NCI-H128 (cell line): ENCODE results near the gene TBCA.
"Not testable (repeated sequence)": the region's sequence is repeated elsewhere in the genome, so short reads cannot be mapped to it uniquely, and the experiment has no call there.

Source experiments
- DNase-seq: peaks from one replicate; lab custom pipeline; 2025; ENCODE audit not compliant: unreplicated experiment; lab: John Stamatoyannopoulos, UW

Gene TBCA

DNA sequence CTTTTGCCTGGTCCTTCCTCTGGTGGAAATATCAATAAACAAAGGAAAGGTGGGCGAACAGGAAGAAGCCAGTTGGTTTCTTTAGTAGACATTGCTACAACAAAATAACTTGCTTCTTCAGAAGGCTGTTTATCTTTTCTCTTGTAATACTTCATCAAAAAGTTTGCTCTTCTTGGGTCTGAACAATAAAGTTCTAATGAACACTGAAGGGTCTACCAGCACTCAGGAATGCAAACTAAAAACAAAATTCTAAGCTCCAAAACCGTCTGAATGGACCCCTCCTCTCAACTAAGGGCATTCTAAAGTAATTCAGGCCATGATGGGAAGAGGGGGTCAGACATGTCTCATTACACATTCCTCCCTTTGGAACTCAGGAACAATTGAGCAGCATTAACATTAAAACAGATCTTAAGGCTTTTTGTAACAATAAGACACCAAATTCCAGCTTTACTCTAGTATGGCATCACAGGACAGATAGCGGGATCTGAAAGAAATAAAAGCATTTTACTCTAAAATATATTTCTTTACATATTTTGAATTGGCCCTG is 2.3 kb downstream of the TBCA start:
- no peak for DNase-seq

GRCh38 chr5:77772729-77773128 is 3.4 kb downstream of the TBCA start:
- DNase-seq = no peak

GRCh38 chr5:77771452-77771851 is 4.7 kb downstream of the TBCA start:
- no peak for DNase-seq

DNA sequence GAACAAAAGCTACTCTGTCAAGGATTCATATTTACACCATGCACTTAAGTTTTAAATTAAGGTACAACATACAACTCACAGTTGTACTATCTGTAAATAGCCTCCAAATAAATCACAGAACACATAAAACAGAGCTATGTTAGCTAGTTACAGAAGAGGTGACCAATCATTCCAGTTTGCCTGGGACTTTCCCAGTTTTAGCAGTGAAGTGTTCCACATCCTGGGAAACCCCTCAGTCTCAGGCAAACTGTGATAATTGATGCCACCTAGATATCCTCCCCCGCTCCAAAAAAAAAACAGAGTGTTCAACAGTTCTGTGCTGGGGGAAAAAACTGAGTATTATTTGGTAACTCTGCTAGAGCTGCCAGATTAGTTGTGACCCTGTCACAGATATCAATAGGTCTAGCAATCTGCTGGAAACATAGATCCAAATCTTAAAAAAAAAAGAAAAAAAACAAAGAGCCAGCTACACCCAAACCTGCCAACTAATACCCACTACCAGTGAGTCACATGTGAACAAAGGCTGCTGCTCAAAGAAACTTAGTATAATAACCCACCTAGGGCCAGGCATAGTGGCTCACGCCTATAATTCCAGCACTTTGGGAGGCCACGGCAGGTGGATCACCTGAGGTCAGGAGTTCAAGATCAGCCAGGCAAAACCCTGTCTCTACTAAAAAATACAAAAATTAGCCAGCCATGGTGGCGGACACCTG is 5.7 kb downstream of the TBCA start:
- no peak for DNase-seq

GRCh38 chr5:77768978-77769377 is 7.2 kb downstream of the TBCA start:
- DNase-seq = no peak

- DNase-seq = no peak
Measured at GRCh38 chr5:77767301-77767700, 8.8 kb downstream of the TBCA start.

DNA sequence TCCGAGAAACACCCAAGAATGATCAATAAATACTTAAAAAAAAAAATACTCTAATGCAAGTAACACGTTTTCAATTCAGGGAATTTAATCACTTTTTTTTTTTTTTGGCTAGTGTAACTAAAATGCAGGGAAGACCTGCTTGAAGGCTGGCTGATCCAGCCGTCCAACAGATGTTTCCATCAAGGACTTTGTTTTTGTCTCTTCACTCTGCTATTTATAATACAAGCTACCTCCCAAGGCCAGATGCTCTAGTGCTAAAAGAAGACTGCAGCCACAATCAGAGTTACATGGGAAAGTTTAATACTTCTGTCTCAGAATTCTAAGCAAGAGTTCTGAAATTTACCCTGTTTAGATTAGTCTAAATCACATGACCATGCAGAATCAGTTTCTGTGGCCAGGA is 14.5 kb downstream of the TBCA start:
- no peak for DNase-seq

DNA sequence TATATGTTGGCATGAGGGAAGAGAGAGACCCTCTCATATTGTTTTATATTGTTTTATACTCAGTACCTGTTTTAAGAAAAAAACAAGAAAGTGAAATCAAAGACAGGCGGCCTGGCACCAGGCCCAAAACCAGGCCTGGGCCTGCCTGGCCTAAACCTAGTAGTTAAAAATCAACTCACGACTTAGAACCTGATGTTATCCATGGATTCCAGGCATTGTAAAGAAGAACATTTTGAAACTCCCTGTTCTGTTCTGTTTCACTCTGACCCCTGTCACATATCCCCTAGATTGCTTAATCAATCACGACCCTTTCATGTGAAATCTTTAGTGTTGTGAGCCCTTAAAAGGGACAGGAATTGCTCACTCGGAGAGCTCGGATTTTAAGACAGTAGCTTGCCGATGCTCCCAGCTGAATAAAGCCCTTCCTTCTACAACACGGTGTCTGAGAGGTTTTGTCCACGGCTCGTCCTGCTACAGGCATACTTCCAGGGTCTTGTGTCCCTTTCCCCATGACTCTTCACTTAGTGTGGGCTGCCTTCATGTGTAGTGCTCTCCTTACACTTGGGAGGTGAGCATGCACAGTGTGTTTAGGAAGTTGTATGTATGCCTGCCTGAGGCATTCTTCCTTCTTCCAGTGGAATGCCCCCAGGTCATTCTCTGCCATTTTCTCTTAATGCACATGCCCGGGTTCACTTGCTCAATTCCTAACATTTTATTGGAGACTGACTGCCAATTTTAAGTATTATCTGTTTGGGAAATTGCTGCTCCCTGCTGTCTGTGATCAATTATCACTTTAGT is 17.8 kb downstream of the TBCA start:
- DNase-seq = no peak

DNA sequence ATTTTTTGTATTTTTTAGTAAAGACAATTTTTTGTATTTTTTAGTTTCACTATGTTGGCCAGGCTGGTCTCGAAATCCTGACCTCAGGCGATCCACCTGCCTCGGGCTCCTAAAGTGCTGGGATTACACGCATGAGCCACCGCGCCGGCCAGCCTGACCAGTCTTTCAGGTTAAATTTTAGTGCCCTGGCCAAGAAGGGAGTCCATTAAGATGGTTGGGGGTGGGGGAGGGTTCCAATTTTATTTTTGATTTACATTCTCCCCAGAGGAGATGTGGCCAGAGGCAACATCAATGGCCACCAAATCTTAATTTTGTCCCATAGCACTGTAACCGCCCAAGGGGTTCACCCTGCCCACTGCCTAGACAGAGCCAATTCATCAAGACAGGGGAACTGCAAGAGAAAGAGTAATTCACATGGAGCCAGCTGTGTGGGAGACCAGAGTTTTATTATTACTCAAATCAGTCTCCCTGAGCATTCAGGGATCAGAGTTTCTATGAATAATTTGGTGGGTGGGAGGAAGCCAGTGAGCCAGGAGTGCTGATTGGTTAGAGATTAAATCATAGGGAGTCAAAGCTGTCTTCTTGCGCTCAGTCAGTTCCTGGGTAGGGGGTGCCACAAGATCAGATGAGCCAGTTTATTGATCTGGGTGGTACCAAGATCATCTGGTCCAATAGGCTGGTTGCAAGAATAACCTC is 24.7 kb downstream of the TBCA start:
- DNase-seq = no peak

DNA sequence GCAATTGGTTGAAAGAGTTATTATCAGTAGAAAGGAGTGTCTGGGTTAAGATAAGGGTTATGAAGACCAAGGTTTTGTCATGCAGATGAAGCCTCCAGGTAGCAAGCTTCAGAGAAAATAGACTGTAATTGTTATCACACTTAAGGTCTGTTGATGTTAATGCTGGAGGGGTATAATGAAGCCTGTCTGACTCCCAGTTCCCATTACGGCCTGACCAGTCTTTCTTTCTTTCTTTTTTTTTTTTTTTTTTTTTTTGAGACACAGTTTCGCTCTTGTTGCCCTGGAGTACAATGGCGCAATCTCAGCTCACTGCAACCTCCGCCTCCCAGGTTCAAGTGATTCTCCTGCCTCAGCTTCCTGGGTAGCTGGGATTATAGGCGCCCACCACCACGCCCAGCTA is 25.2 kb downstream of the TBCA start:
- DNase-seq = not testable (repeated sequence)

- no peak for DNase-seq
Measured at GRCh38 chr5:77748160-77748559, 28.0 kb downstream of the TBCA start.

DNA sequence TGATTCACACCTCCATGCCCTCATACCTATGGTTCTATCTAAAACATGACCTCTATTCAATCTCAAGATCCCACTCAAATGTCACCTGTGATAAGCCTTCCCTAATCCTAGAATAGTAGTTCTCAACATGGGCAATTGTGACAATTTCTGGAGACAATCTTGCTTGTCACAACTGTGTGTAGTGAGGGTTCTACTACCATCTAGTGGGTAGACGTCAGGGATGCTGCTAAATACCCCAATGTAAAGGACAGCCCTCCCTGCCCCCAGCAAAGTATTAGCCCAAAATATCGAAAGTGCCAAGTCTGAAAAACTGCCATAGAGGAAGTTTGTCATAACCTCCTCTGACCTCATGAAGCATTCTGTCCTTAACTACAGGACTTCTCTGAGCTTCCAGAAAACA is 32.0 kb downstream of the TBCA start:
- DNase-seq = no peak

DNA sequence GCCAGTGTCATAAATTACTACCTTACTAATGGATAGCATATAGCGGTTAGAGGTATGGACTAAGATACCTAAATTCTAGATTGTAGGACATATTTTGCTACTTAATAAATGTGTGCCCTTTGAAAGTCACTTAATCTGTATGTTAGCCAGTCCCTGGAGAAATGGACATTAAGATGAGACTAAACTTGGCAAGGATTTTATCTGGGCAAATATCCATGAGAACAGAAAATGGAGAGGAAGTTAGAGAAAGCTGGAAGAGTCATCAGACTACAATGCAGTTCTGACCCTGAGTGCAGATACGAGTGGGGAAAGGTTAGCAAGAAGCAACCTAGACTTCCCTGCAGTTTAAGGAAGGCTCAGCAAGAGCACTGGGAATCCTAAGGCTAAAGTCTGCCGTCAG is 33.0 kb downstream of the TBCA start:
- no peak for DNase-seq

DNA sequence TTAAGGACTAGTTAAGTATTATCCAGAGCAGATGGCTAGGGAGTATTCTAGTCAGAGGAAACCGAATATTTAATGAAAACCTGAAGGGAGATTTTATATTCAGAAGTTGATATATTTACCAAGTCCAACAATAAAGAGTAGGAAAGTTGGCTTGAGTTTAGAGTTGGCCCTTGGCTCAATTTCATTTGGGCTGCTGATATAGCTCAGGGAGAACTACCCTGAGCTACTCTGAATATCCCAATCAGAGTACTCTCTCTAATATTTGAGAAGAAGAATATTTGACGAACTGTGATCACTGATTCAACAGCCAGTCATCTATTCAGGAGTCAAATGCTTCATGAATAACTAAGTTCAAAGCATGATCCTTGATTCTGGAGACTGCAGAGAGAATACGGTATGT is 34.5 kb downstream of the TBCA start:
- no peak for DNase-seq

DNA sequence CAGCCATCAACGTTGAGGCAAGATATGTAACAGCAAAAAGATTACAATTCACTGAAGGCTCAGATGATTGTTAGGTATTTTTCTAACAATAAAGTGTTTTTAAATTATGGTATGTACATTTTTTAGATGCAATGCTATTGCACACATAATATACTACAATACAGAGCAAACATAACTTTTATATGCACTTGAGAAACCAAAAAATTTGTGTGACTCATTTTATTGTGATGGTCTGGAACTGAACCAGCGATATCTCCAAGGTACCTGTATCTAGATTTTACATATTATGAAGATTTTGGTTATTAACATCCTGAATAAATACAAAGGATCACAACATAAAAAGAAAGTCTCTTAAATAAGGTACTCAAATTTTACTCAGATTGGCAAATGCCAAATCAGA is 41.3 kb downstream of the TBCA start:
- DNase-seq = no peak

DNA sequence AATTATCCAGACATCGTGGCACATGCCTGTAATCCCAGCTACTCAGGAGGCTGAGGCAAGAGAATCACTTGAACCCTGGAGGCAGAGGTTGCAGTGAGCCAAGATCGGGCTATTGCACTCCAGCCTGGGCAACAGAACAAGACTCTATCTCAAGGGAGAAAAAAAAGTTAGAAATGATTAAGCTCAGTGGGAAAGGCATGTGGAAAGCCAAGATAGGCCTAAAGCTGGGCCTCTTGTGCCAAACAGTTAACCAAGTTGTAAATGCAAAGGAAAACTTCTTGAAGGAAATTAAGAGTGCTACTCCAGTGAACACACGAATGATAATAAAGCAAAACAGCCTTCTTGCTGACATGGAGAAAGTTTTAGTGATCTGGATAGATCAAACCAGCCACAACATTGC is 43.0 kb downstream of the TBCA start:
- no peak for DNase-seq

GRCh38 chr5:77727190-77727589 is 48.9 kb downstream of the TBCA start:
- DNase-seq = no peak

GRCh38 chr5:77725616-77726015 is 50.5 kb downstream of the TBCA start:
- no peak for DNase-seq

- no peak for DNase-seq
Measured at GRCh38 chr5:77724934-77725333, 51.2 kb downstream of the TBCA start.

DNA sequence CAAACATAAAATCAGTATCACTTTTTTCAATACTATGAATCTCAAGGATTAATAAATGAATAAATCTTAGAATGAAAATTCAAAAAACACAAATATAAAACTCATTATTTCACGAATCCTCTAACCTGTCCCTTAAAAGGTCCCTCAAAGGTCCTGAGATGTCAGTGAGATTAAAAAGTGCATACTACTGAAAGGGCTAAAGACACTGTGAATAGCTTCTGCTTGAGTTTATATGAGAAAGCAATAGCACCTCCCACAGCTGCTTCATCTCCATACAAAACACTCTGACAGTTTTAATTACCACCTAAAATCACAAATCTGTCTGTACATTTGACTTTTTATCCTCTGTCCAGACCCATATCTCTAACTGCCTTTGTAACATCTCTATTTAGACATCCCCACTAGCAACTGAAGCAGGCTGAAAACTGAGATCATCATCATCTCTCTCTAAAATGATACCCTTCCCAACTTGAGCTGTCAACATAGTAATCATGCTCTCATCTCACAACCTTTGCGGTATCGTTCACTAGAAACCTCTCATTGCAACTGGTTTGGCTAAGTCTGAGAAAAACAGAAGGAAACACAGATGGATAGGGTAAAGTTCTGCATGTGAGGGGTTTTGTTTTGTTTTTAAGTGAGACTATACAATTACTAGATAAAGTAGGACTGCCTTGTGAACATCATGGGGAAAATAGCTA is 56.3 kb downstream of the TBCA start:
- no peak for DNase-seq

DNA sequence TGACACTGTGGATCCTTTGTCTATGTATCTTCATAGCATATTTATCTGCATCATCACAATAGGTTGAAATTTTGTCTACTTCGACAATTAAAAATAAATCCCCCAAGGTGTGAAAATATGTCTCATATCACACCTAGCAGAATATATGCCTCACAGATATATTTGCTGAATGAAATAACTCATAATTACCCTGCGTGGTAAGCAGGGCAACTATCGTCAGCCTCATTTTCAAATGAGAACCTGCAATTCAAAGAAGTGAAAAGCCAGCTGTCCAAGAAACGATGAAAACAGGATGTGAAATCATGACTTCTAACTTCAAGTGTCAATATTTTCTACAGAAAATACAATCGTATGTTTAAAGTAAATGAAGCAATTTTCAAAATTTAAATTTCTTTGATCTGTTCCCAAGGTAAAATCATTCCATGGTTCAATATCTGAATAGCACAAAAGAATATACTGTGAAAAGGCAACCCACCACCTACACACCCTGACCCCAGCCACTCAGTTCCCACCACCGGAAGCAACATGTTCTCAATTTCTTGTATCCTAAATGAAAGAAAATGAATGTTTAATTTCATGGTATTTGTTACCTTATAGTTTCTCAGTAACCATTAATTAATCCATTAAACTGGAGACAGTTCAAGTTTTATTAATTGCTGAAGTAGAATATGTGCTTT is 57.1 kb downstream of the TBCA start:
- DNase-seq = no peak
